ENCODE data around the gene AP5Z1.

- TF ChIP-seq CTCF (IDR thresholded peaks at IDR 0.05; ENCODE audit: low read depth, low read length), result no peak
- no peak for TF ChIP-seq EZH2phosphoT487 (IDR thresholded peaks at IDR 0.05; ENCODE audit: low read depth)
Observed at GRCh38 chr7:4758791-4759190, 16.6 kb upstream of the AP5Z1 start.
